ENCODE data around the gene SCIMP. TPM values are rescaled to one million over a fixed set of nuclear protein-coding genes. Genes with fewer than 3 reads are reported as not detected.

Gene SCIMP
- polyA plus RNA-seq, 2 of the 4 experiments (the other 2 are of a cell fraction) = not detected

DNA sequence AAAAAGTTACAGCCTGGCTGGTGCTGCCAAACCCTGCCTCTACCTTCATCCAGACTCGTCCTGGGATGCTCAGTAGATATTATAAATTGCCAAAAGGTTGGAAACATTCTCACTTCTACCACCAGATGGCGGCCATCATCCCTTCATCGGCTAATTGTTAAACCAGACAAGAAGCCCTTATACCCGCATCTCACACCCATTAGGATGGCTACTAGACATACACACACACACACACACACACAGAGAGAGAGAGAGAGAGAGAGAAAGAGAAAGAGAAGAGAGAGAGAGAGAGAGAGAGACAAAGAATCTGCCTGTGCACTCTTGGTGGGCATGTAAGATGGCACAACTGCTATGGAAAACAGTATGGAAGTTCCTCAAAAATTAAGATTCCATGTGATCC is 15.0 kb upstream of the SCIMP start:
- Histone ChIP-seq H3K27ac (no peak overlapping the region), H3K9me3 (no peaks in the 10 kb centered on the region), H3K4me3 (no peak overlapping the region), H3K4me1 (no peaks in the 10 kb centered on the region), H3K4me2 (no peak overlapping the region)
- ChIA-PET POLR2A (no interaction called here), CTCF (interaction anchor here (0.6 to 3.6 kb wide), 40 partner anchors 10 to 1186 kb away, joined by 3 to 21 read pairs (median 3); partner anchors contain the start of genes C1QBP and SCIMP)
- peak; percentile 95 for FAIRE-seq
- peak; percentile 83 for DNase-seq (ENCODE audit: low read depth in 1 of 2, low spot score in 1 of 2)
- peak; percentile 91 to 94 for ATAC-seq
- 3% methylated on average over 4 of the region's 4 CpGs for WGBS (ENCODE audit: missing lambda C conversion rate)
- TF ChIP-seq, protein P1, sequence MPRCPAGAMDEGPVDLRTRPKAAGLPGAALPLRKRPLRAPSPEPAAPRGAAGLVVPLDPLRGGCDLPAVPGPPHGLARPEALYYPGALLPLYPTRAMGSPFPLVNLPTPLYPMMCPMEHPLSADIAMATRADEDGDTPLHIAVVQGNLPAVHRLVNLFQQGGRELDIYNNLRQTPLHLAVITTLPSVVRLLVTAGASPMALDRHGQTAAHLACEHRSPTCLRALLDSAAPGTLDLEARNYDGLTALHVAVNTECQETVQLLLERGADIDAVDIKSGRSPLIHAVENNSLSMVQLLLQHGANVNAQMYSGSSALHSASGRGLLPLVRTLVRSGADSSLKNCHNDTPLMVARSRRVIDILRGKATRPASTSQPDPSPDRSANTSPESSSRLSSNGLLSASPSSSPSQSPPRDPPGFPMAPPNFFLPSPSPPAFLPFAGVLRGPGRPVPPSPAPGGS (IDR thresholded peaks at IDR 0.05) = no peak
- TF ChIP-seq SMC3 (IDR thresholded peaks at IDR 0.05) (peak; percentile 68), FOXS1 (CRISPR knock-in tag; IDR thresholded peaks at IDR 0.05) (no peak), RAD21 (conservative IDR thresholded peaks at IDR 0.05 in 1 of 2, IDR thresholded peaks at IDR 0.05 in 1 of 2) (peak; percentile 71 to 84), ELK1 (IDR thresholded peaks at IDR 0.05; ENCODE audit: low read depth, low read length) (no peak), CHD2 (IDR thresholded peaks at IDR 0.05; ENCODE audit: low read length, partially characterized antibody) (no peak), NPAS2 (CRISPR knock-in tag; IDR thresholded peaks at IDR 0.05; ENCODE audit: borderline replicate concordance) (no peak), HOXA7 (CRISPR knock-in tag; IDR thresholded peaks at IDR 0.05) (no peak), RARB (CRISPR knock-in tag; IDR thresholded peaks at IDR 0.05) (no peak), POLR2AphosphoS2 (conservative IDR thresholded peaks at IDR 0.05; ENCODE audit: low read length) (no peak)
- TF ChIP-seq, protein P2, sequence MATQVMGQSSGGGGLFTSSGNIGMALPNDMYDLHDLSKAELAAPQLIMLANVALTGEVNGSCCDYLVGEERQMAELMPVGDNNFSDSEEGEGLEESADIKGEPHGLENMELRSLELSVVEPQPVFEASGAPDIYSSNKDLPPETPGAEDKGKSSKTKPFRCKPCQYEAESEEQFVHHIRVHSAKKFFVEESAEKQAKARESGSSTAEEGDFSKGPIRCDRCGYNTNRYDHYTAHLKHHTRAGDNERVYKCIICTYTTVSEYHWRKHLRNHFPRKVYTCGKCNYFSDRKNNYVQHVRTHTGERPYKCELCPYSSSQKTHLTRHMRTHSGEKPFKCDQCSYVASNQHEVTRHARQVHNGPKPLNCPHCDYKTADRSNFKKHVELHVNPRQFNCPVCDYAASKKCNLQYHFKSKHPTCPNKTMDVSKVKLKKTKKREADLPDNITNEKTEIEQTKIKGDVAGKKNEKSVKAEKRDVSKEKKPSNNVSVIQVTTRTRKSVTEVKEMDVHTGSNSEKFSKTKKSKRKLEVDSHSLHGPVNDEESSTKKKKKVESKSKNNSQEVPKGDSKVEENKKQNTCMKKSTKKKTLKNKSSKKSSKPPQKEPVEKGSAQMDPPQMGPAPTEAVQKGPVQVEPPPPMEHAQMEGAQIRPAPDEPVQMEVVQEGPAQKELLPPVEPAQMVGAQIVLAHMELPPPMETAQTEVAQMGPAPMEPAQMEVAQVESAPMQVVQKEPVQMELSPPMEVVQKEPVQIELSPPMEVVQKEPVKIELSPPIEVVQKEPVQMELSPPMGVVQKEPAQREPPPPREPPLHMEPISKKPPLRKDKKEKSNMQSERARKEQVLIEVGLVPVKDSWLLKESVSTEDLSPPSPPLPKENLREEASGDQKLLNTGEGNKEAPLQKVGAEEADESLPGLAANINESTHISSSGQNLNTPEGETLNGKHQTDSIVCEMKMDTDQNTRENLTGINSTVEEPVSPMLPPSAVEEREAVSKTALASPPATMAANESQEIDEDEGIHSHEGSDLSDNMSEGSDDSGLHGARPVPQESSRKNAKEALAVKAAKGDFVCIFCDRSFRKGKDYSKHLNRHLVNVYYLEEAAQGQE (IDR thresholded peaks at IDR 0.05) = no peak
- TF ChIP-seq, protein P3, sequence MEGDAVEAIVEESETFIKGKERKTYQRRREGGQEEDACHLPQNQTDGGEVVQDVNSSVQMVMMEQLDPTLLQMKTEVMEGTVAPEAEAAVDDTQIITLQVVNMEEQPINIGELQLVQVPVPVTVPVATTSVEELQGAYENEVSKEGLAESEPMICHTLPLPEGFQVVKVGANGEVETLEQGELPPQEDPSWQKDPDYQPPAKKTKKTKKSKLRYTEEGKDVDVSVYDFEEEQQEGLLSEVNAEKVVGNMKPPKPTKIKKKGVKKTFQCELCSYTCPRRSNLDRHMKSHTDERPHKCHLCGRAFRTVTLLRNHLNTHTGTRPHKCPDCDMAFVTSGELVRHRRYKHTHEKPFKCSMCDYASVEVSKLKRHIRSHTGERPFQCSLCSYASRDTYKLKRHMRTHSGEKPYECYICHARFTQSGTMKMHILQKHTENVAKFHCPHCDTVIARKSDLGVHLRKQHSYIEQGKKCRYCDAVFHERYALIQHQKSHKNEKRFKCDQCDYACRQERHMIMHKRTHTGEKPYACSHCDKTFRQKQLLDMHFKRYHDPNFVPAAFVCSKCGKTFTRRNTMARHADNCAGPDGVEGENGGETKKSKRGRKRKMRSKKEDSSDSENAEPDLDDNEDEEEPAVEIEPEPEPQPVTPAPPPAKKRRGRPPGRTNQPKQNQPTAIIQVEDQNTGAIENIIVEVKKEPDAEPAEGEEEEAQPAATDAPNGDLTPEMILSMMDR (IDR thresholded peaks at IDR 0.05) = peak; percentile 81

DNA sequence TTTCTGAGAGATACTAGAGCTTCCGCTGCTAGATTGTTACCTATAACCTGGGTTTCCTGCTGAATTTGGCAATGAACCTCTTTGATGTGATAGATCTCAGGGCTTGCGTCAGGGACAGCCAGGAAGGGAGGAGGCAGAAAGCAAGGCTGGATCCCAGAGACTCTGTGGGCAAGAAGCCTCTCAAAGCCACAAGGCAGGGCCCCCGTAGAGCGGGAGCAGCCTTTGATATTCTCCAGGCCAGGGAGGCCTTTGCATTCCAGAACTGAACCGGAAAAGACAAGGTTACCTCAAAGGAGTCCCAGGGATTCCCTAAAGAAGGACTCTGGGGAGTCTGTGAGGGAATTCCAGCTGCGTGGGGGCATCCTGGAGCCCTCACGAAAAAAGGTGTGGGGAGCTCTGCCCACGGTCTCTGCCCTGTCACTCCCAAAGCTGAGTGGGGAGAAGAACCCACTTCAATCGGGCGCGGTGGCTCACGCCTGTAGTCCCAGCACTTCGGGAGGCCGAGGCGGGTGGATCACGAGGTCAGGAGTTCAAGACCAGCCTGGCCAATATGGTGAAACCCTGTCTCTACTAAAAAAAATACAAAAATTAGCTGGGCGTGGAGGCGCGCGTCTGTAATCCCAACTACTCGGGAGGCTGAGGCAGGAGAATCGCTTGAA is 14.3 kb upstream of the SCIMP start:
- FAIRE-seq (no peak), ATAC-seq (no peak), DNase-seq (ENCODE audit: low read depth in 1 of 2, low spot score in 1 of 2) (no peak)
- Histone ChIP-seq H3K9me3 (no peaks in the 10 kb centered on the region), H3K4me3 (no peak overlapping the region), H3K4me1 (no peaks in the 10 kb centered on the region), H3K4me2 (no peak overlapping the region), H3K27ac (no peak overlapping the region)
- TF ChIP-seq, protein P3 (IDR thresholded peaks at IDR 0.05) = no peak
- TF ChIP-seq, protein P4, sequence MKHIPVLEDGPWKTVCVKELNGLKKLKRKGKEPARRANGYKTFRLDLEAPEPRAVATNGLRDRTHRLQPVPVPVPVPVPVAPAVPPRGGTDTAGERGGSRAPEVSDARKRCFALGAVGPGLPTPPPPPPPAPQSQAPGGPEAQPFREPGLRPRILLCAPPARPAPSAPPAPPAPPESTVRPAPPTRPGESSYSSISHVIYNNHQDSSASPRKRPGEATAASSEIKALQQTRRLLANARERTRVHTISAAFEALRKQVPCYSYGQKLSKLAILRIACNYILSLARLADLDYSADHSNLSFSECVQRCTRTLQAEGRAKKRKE (CRISPR knock-in tag; IDR thresholded peaks at IDR 0.05; ENCODE audit: low read depth) = no peak
- TF ChIP-seq GATA3 (IDR thresholded peaks at IDR 0.05; ENCODE audit: borderline replicate concordance) = no peak
- no peak for TF ChIP-seq NPAS2 (CRISPR knock-in tag; IDR thresholded peaks at IDR 0.05; ENCODE audit: borderline replicate concordance)
- TF ChIP-seq, protein P5, sequence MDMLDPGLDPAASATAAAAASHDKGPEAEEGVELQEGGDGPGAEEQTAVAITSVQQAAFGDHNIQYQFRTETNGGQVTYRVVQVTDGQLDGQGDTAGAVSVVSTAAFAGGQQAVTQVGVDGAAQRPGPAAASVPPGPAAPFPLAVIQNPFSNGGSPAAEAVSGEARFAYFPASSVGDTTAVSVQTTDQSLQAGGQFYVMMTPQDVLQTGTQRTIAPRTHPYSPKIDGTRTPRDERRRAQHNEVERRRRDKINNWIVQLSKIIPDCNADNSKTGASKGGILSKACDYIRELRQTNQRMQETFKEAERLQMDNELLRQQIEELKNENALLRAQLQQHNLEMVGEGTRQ (IDR thresholded peaks at IDR 0.05) = no peak
- TF ChIP-seq ZC3H11A (IDR thresholded peaks at IDR 0.05) = no peak
- TF ChIP-seq MAZ (IDR thresholded peaks at IDR 0.05; ENCODE audit: borderline replicate concordance, low read depth, low read length) = no peak
- TF ChIP-seq ZSCAN20 (CRISPR knock-in tag; IDR thresholded peaks at IDR 0.05) = no peak
- no peak for TF ChIP-seq PHF8 (IDR thresholded peaks at IDR 0.05; ENCODE audit: borderline replicate concordance, low read depth)
- TF ChIP-seq ZFP36 (IDR thresholded peaks at IDR 0.05; ENCODE audit: borderline replicate concordance, partially characterized antibody) = no peak
- POLR2A ChIA-PET = no interaction called here
- CTCF ChIA-PET = interaction anchor here (0.6 to 3.6 kb wide), 21 partner anchors 9 to 1187 kb away, joined by 3 to 21 read pairs (median 4); partner anchors contain the start of genes C1QBP, RABEP1 and SCIMP
- 53% methylated on average over 22 of the region's 22 CpGs for WGBS (ENCODE audit: missing lambda C conversion rate)

Data from A549 (cell line).